ENCODE results near the gene MAML1. TPM values are rescaled to one million over a fixed set of nuclear protein-coding genes. Genes with fewer than 3 reads are reported as not detected.

MAML1 gene
- total RNA-seq, 2 experiments from 2014 or later = 34.3 to 34.9 TPM

Small RNA genes lying within 50 kb of the gene (microRNA-seq; reads per million reads assigned to microRNA genes)
- 3.2 reads per million, percentile 19 among the genes with 10 or more reads in this experiment for gene MIR1229 (ENCODE audit: borderline microRNAs expressed, borderline replicate concordance)

Other genes starting within 250 kb of the MAML1 start
- gene RUFY1, start 182.3 kb upstream of the MAML1 start, total RNA-seq = 10 to 100 TPM; 50.5 to 53.4 TPM
- 100 to 1,000 TPM; 895 to 954 TPM for gene HNRNPH1, start 109.2 kb upstream of the MAML1 start, total RNA-seq
- gene CBY3, start 51.8 kb upstream of the MAML1 start, total RNA-seq = under 1 TPM; 0.35 to 0.44 TPM
- 100 to 1,000 TPM; 369 to 418 TPM for gene CANX, start 33.9 kb upstream of the MAML1 start, total RNA-seq
- gene LTC4S, start 61.2 kb downstream of the MAML1 start, total RNA-seq = 1 to 10 TPM; 1.4 to 2.5 TPM
- 10 to 100 TPM; 86.2 to 87.7 TPM for gene MGAT4B, start 74.0 kb downstream of the MAML1 start, total RNA-seq
- 10 to 100 TPM; 79.6 to 93.0 TPM for gene SQSTM1, start 88.1 kb downstream of the MAML1 start, total RNA-seq
- gene MRNIP, start 126.0 kb downstream of the MAML1 start, total RNA-seq = 10 to 100 TPM; 11.7 to 16.8 TPM
- 10 to 100 TPM; 86.4 to 92.9 TPM for gene TBC1D9B, start 175.1 kb downstream of the MAML1 start, total RNA-seq

Measured in activated CD4-positive, alpha-beta T cell treated with anti-CD3 and anti-CD28 coated beads, Interleukin-2, amount 10 ng/mL, durations not matched to agents 7 days and 5 days (primary cell).